ENCODE measurements around the gene FGF12. TPM values are rescaled to one million over a fixed set of nuclear protein-coding genes. Genes with fewer than 3 reads are reported as not detected.

The FGF12 gene
- total and polyA plus RNA-seq, 2 donors (not counting 1 experiment from before 2014, with no cell fraction given) = 0.03 TPM; not detected in 1

GRCh38 chr3:192336286-192336685, 391.1 kb downstream of the FGF12 start:
- CTCF ChIA-PET = interaction anchor here (0.6 kb wide), 1 partner anchor 106 kb away, joined by 4 read pairs; no protein-coding TSS in a partner anchor
- H3K4me2 ChIP-seq (replicated peaks; ENCODE audit: low read depth, low read length, poor library complexity, severe bottlenecking) = no peak overlapping the region

GRCh38 chr3:192332386-192333291, 394.7 kb downstream of the FGF12 start:
- Mint-ChIP-seq H3K4me3 (peak overlapping the region; percentile 46), H3K27ac (no peak overlapping the region), H3K9me3 (ENCODE audit: insufficient read depth) (no peaks in the 10 kb centered on the region), H3K27me3 (peaks cover 4% of the 10 kb centered on the region), H3K4me1 (peaks cover 12% of the 10 kb centered on the region)
- 100% methylated on average over 1 of the region's 6 CpGs for WGBS (ENCODE audit: insufficient coverage)
- Histone ChIP-seq H3K4me1 (ENCODE audit: control insufficient read depth in 2 of 2, insufficient read depth in 2 of 2, low read length in 2 of 2) (no peaks in the 10 kb centered on the region), H3K9me3 (ENCODE audit: control extremely low read depth in 1 of 3, control insufficient read depth in 2 of 3, insufficient read depth in 1 of 3, low read length in 2 of 3) (no peaks in the 10 kb centered on the region), H3K27ac (ENCODE audit: low read length in 2 of 2) (no peak overlapping the region), H3K79me2 (ENCODE audit: control insufficient read depth, insufficient read depth, low read length) (no peaks in the 10 kb centered on the region), H4K20me1 (ENCODE audit: control insufficient read depth, insufficient read depth, low read length, poor library complexity, severe bottlenecking) (no peaks in the 10 kb centered on the region), H3K9ac (ENCODE audit: low read length) (no peak overlapping the region), H3K4me2 (replicated peaks; ENCODE audit: low read depth, low read length, poor library complexity, severe bottlenecking) (peak overlapping the region; percentile 46), H3K4me3 (ENCODE audit: control extremely low read depth in 1 of 5, extremely low read depth in 1 of 5, insufficient read depth in 1 of 5, low read depth in 2 of 5, low read length in 4 of 5) (peak overlapping the region in 1 of 5 experiments; percentile 41), H2AFZ (ENCODE audit: insufficient read depth, low read depth, low read length, poor library complexity, severe bottlenecking) (peak overlapping the region; percentile 52), H3K36me3 (replicated peaks in 1 of 2; ENCODE audit: control extremely low read depth in 1 of 2, control insufficient read depth in 1 of 2, extremely low read depth in 1 of 2, insufficient read depth in 2 of 2, low read length in 1 of 2) (no peaks in the 10 kb centered on the region), H3K27me3 (replicated peaks in 1 of 4; ENCODE audit: control extremely low read depth in 1 of 4, control insufficient read depth in 3 of 4, insufficient read depth in 4 of 4, low read length in 3 of 4) (no peaks in the 10 kb centered on the region)
- no peak for ATAC-seq (ENCODE audit: low read depth)
- POLR2A ChIA-PET = no interaction called here
- intact Hi-C loops (cut with micrococcal nuclease) = no loop called here
- TF ChIP-seq, protein P1, sequence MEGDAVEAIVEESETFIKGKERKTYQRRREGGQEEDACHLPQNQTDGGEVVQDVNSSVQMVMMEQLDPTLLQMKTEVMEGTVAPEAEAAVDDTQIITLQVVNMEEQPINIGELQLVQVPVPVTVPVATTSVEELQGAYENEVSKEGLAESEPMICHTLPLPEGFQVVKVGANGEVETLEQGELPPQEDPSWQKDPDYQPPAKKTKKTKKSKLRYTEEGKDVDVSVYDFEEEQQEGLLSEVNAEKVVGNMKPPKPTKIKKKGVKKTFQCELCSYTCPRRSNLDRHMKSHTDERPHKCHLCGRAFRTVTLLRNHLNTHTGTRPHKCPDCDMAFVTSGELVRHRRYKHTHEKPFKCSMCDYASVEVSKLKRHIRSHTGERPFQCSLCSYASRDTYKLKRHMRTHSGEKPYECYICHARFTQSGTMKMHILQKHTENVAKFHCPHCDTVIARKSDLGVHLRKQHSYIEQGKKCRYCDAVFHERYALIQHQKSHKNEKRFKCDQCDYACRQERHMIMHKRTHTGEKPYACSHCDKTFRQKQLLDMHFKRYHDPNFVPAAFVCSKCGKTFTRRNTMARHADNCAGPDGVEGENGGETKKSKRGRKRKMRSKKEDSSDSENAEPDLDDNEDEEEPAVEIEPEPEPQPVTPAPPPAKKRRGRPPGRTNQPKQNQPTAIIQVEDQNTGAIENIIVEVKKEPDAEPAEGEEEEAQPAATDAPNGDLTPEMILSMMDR (IDR thresholded peaks at IDR 0.05) = no peak
- TF ChIP-seq EZH2 (IDR thresholded peaks at IDR 0.05; ENCODE audit: borderline replicate concordance, insufficient read depth, low read depth, low read length, poor library complexity, severe bottlenecking) = no peak
- DNase-seq = no peak
- CTCF ChIA-PET = no interaction called here

More at GRCh38 chr3:192336286-192336685, 391.1 kb downstream of the FGF12 start:
- Mint-ChIP-seq H3K27ac (no peak overlapping the region), H3K4me1 (peaks cover 12% of the 10 kb centered on the region), H3K4me3 (no peak overlapping the region), H3K9me3 (ENCODE audit: insufficient read depth) (no peaks in the 10 kb centered on the region), H3K27me3 (peaks cover 12% of the 10 kb centered on the region)
- 79% methylated on average over 2 of the region's 5 CpGs for WGBS (ENCODE audit: insufficient coverage)
- no peak for ATAC-seq (ENCODE audit: low read depth)
- Histone ChIP-seq H3K79me2 (ENCODE audit: control insufficient read depth, insufficient read depth, low read length) (no peaks in the 10 kb centered on the region), H3K27me3 (replicated peaks in 1 of 4; ENCODE audit: control extremely low read depth in 1 of 4, control insufficient read depth in 3 of 4, insufficient read depth in 4 of 4, low read length in 3 of 4) (no peaks in the 10 kb centered on the region), H3K27ac (ENCODE audit: low read length in 2 of 2) (no peak overlapping the region), H3K9ac (ENCODE audit: low read length) (no peak overlapping the region), H3K4me3 (ENCODE audit: control extremely low read depth in 1 of 5, extremely low read depth in 1 of 5, insufficient read depth in 1 of 5, low read depth in 2 of 5, low read length in 4 of 5) (no peak overlapping the region), H4K20me1 (ENCODE audit: control insufficient read depth, insufficient read depth, low read length, poor library complexity, severe bottlenecking) (no peaks in the 10 kb centered on the region), H3K9me3 (ENCODE audit: control extremely low read depth in 1 of 3, control insufficient read depth in 2 of 3, insufficient read depth in 1 of 3, low read length in 2 of 3) (no peaks in the 10 kb centered on the region), H2AFZ (ENCODE audit: insufficient read depth, low read depth, low read length, poor library complexity, severe bottlenecking) (no peak overlapping the region), H3K36me3 (replicated peaks in 1 of 2; ENCODE audit: control extremely low read depth in 1 of 2, control insufficient read depth in 1 of 2, extremely low read depth in 1 of 2, insufficient read depth in 2 of 2, low read length in 1 of 2) (no peaks in the 10 kb centered on the region), H3K4me1 (ENCODE audit: control insufficient read depth in 2 of 2, insufficient read depth in 2 of 2, low read length in 2 of 2) (no peaks in the 10 kb centered on the region)
- intact Hi-C loops (cut with micrococcal nuclease) = no loop called here
- TF ChIP-seq, protein P1 (IDR thresholded peaks at IDR 0.05) = no peak
- TF ChIP-seq EZH2 (IDR thresholded peaks at IDR 0.05; ENCODE audit: borderline replicate concordance, insufficient read depth, low read depth, low read length, poor library complexity, severe bottlenecking) = no peak
- POLR2A ChIA-PET = no interaction called here
- DNase-seq = no peak
